ENCODE measurements around the gene DHX35. TPM values are rescaled to one million over a fixed set of nuclear protein-coding genes. Genes with fewer than 3 reads are reported as not detected.
A peak's percentile ranks its signal among the peaks of the same experiment; 100 is the strongest.

Gene DHX35
- total and polyA plus RNA-seq, 2 of the 13 experiments (the other 11 are each of a cell fraction or from before 2014, with no cell fraction given) = 25.8 to 28.7 TPM

GRCh38 chr20:39049684-39050554 lies 87.8 kb downstream of the DHX35 start (continued):
- TF ChIP-seq ZNF687 (CRISPR knock-in tag; IDR thresholded peaks at IDR 0.05) (peak; percentile 98), THAP7 (CRISPR knock-in tag; IDR thresholded peaks at IDR 0.05) (peak; percentile 39; the same call in 1 of the 2 replicates), RFXAP (CRISPR knock-in tag; IDR thresholded peaks at IDR 0.05; ENCODE audit: borderline replicate concordance) (peak; percentile 64), HOXD1 (CRISPR knock-in tag; IDR thresholded peaks at IDR 0.05) (peak; percentile 83), ZNF710 (CRISPR knock-in tag; IDR thresholded peaks at IDR 0.05; ENCODE audit: borderline replicate concordance) (peak; percentile 94), RARA (CRISPR knock-in tag; IDR thresholded peaks at IDR 0.05) (peak; percentile 65), DPF2 (CRISPR knock-in tag; IDR thresholded peaks at IDR 0.05; ENCODE audit: borderline replicate concordance, low read depth) (peak; percentile 31; the same call in 1 of the 2 replicates), PBX3 (CRISPR knock-in tag; IDR thresholded peaks at IDR 0.05; ENCODE audit: borderline replicate concordance) (no peak), FOSL1 (CRISPR knock-in tag; IDR thresholded peaks at IDR 0.05; ENCODE audit: borderline replicate concordance) (no peak), ZNF124 (CRISPR knock-in tag; IDR thresholded peaks at IDR 0.05) (peak; percentile 98), FIP1L1 (IDR thresholded peaks at IDR 0.05; ENCODE audit: borderline replicate concordance, insufficient read depth, low read depth, low read length) (no peak), SNAI1 (CRISPR knock-in tag; IDR thresholded peaks at IDR 0.05; ENCODE audit: borderline replicate concordance) (peak; percentile 87; the same call in 1 of the 2 replicates), ZNF512B (CRISPR knock-in tag; IDR thresholded peaks at IDR 0.05; ENCODE audit: borderline replicate concordance) (peak; percentile 96), ESRRA (CRISPR knock-in tag; IDR thresholded peaks at IDR 0.05; ENCODE audit: low read depth) (peak; percentile 81; the same call in 1 of the 2 replicates), WIZ (CRISPR knock-in tag; IDR thresholded peaks at IDR 0.05) (peak; percentile 95)

Measured in HepG2 (cell line).